ENCODE results near the gene CISD2.

CISD2 gene

DNA sequence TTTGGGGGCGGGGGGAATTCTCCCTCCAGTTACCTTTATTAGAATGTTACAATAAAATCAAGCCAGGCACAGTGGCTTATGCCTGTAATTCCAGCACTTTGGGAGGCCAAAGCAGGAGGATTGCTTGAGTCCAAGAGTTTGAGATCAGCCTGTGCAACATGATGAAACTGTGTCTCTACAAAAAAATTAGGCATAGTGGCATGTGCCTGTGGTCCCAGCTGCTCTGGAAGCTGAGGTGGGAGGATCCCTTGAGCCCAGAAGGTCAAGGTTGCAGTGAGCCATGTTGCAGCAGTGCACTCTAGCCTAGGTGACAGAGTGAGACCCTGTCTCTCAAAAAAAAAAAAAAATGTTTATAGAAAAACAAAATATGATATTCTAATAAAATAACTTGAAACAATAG is 36.1 kb upstream of the CISD2 start:
- no peak for FAIRE-seq
- TF ChIP-seq, protein P1, sequence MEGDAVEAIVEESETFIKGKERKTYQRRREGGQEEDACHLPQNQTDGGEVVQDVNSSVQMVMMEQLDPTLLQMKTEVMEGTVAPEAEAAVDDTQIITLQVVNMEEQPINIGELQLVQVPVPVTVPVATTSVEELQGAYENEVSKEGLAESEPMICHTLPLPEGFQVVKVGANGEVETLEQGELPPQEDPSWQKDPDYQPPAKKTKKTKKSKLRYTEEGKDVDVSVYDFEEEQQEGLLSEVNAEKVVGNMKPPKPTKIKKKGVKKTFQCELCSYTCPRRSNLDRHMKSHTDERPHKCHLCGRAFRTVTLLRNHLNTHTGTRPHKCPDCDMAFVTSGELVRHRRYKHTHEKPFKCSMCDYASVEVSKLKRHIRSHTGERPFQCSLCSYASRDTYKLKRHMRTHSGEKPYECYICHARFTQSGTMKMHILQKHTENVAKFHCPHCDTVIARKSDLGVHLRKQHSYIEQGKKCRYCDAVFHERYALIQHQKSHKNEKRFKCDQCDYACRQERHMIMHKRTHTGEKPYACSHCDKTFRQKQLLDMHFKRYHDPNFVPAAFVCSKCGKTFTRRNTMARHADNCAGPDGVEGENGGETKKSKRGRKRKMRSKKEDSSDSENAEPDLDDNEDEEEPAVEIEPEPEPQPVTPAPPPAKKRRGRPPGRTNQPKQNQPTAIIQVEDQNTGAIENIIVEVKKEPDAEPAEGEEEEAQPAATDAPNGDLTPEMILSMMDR (IDR thresholded peaks at IDR 0.05; ENCODE audit: insufficient read depth, missing control alignments): no peak
- DNase-seq (ENCODE audit: insufficient read length, low spot score): no peak

DNA sequence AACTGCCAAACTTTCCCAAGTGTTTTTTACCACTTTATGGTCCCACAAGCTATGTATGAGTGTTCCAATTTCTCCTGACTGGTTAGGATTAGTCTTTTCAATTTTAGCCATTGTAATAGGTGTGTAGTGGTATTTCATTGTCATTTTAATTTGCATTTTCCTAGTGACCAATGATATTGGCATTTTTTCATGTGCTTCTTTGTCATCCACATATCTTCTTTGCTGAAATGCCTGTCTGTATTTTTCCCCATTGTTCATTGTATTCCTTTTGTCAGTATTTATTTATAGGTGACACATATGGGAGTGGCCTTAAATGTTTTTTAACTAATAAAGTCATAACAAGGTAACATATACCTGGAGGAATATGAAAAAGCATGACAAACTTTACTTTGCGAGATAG is 32.2 kb upstream of the CISD2 start:
- FAIRE-seq: no peak
- no peak for DNase-seq (ENCODE audit: insufficient read length, low spot score)
- TF ChIP-seq, protein P1 (IDR thresholded peaks at IDR 0.05; ENCODE audit: insufficient read depth, missing control alignments): no peak

DNA sequence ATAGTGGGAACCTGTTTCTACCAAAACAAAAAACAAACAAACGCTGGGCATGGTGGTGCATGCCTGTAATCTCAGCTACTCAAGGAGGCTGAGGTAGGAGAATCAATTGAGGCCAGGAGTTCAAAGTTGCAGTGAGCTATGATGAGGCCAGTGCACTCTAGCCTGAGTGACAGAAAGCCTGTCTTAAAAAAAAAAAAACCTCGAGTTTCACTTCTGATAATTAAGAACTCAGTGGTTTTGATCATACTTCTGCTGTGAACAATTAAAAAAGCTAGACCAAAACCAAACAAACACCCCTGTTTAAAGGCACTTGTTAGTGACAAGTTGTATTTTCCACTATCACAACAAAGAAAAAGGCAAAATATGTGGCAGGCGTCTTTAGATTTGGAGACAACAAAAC is 26.4 kb upstream of the CISD2 start:
- TF ChIP-seq, protein P1 (IDR thresholded peaks at IDR 0.05; ENCODE audit: insufficient read depth, missing control alignments): no peak
- FAIRE-seq: no peak
- no peak for DNase-seq (ENCODE audit: insufficient read length, low spot score)

DNA sequence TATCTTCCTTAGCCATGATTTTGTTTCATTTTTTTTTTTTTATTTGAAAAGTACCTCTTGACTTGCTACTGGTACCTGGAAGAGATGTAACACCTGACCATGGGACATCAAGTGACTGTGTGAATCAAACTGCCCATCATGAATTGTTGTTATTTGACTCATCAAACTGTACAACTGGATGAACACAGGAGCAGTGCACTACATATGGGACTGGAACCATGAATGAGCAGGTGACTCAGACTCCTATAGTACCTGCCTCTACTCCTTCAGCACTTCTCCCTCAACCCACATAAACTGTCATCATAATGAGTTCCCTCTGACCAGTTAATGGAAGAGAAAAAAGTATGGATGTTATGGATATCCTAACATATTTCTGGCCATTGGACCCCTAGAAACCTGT is 25.5 kb upstream of the CISD2 start:
- no peak for DNase-seq (ENCODE audit: insufficient read length, low spot score)
- no peak for FAIRE-seq

DNA sequence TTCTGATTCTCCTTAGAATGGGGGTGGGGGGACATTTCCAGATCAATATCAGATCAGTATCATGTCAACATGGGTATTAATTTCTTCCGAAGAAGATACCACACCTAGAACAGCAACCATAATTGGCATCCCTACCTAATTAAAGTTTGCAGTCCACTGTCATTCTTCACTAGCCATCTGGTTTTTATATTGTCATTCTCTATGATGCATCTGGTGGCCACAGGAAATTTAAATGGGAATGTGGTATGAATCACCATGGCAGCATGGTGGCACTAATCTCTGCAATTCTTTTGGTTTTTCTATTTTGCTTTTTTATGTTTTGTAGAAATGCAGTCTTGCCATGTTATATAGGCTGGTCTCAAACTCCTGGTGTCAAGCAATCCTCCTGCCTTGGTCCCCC is 24.9 kb upstream of the CISD2 start:
- FAIRE-seq: no peak
- no peak for DNase-seq (ENCODE audit: insufficient read length, low spot score)
- TF ChIP-seq, protein P1 (IDR thresholded peaks at IDR 0.05; ENCODE audit: insufficient read depth, missing control alignments): no peak

More for the DNA sequence above, 25.5 kb upstream of the CISD2 start:
- TF ChIP-seq, protein P1 (IDR thresholded peaks at IDR 0.05; ENCODE audit: insufficient read depth, missing control alignments): no peak

DNA sequence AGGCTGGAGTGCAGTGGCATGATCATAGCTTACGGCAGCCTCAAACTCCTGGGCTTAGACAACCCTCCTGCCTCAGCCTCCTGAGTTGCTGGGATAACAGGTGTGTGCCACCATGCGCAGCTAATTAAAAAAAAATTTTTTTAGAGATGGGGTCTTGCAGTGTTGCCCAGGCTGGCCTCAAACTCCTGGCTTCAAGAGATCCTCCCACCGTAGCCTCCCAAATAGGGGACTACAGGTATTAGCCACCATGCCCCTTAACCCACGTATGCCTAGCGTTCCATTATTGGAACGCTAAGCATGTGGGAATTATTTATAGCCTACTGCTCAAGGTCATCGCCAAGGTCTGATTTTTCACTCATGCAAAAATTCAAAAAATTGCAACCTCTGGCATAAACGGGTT is 21.1 kb upstream of the CISD2 start:
- no peak for FAIRE-seq
- no peak for DNase-seq (ENCODE audit: insufficient read length, low spot score)

DNA sequence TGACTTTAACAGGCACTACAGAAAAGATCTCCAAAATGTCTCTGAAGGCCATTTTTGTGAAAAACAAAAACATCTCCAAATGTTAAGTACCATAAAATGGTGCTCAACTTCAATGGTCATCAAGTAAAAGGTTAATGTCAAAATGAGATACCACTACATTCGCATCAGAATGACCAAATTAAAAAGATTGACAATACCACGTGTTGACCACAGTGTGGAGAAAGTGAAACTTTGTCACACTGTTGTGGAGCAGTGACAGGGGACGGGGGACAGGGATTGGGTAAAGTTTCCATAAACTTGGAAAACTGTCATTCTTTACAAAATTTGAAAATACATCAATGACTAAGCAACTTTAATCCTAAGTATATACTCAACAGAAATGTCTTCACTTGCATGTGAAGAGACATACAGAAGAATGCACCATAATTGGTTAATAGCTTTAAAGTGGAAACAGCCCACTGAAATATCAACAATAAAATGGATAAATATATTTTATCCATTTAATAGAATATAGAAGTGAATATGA is 19.1 kb upstream of the CISD2 start:
- no peak for FAIRE-seq
- TF ChIP-seq, protein P1 (IDR thresholded peaks at IDR 0.05; ENCODE audit: insufficient read depth, missing control alignments): no peak
- DNase-seq (ENCODE audit: insufficient read length, low spot score): no peak

More for the DNA sequence above, 21.1 kb upstream of the CISD2 start:
- TF ChIP-seq, protein P1 (IDR thresholded peaks at IDR 0.05; ENCODE audit: insufficient read depth, missing control alignments): no peak
